ENCODE data around the gene SNTN.

SNTN gene

GRCh38 chr3:63707731-63708130 is 55.3 kb downstream of the SNTN start:
- Histone ChIP-seq H3K9me3 (ENCODE audit: insufficient read depth, low read length, severe bottlenecking) (no peaks in the 10 kb centered on the region), H3K27ac (ENCODE audit: low read length) (no peak overlapping the region), H3K9ac (ENCODE audit: low read depth, low read length) (no peak overlapping the region), H2AFZ (ENCODE audit: low read depth, low read length) (no peak overlapping the region), H4K20me1 (ENCODE audit: insufficient read depth, low read length) (no peaks in the 10 kb centered on the region), H3K27me3 (ENCODE audit: insufficient read depth, low read length, poor library complexity) (no peaks in the 10 kb centered on the region), H3K4me2 (ENCODE audit: insufficient read depth, low read length) (no peak overlapping the region), H3K79me2 (ENCODE audit: insufficient read depth, low read length) (no peaks in the 10 kb centered on the region), H3K4me3 (ENCODE audit: low read depth in 1 of 2, low read length in 2 of 2) (no peak overlapping the region), H3K36me3 (ENCODE audit: insufficient read depth, low read length) (no peaks in the 10 kb centered on the region), H3K4me1 (ENCODE audit: insufficient read depth, low read length) (no peaks in the 10 kb centered on the region)
- TF ChIP-seq, protein P1, sequence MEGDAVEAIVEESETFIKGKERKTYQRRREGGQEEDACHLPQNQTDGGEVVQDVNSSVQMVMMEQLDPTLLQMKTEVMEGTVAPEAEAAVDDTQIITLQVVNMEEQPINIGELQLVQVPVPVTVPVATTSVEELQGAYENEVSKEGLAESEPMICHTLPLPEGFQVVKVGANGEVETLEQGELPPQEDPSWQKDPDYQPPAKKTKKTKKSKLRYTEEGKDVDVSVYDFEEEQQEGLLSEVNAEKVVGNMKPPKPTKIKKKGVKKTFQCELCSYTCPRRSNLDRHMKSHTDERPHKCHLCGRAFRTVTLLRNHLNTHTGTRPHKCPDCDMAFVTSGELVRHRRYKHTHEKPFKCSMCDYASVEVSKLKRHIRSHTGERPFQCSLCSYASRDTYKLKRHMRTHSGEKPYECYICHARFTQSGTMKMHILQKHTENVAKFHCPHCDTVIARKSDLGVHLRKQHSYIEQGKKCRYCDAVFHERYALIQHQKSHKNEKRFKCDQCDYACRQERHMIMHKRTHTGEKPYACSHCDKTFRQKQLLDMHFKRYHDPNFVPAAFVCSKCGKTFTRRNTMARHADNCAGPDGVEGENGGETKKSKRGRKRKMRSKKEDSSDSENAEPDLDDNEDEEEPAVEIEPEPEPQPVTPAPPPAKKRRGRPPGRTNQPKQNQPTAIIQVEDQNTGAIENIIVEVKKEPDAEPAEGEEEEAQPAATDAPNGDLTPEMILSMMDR (IDR thresholded peaks at IDR 0.05; ENCODE audit: borderline replicate concordance, extremely low read depth, low read length, poor library complexity, severe bottlenecking), result no peak
- TF ChIP-seq EZH2 (IDR thresholded peaks at IDR 0.05; ENCODE audit: borderline replicate concordance, low read depth, low read length, severe bottlenecking), result no peak
- no peak for DNase-seq
- ATAC-seq (ENCODE audit: insufficient read depth, low read depth), result no peak

- Histone ChIP-seq H3K4me1 (ENCODE audit: insufficient read depth, low read length) (no peaks in the 10 kb centered on the region), H3K79me2 (ENCODE audit: insufficient read depth, low read length) (no peaks in the 10 kb centered on the region), H3K4me3 (ENCODE audit: low read depth in 1 of 2, low read length in 2 of 2) (no peak overlapping the region), H4K20me1 (ENCODE audit: insufficient read depth, low read length) (no peaks in the 10 kb centered on the region), H3K9me3 (ENCODE audit: insufficient read depth, low read length, severe bottlenecking) (no peaks in the 10 kb centered on the region), H3K27me3 (ENCODE audit: insufficient read depth, low read length, poor library complexity) (no peaks in the 10 kb centered on the region), H3K4me2 (ENCODE audit: insufficient read depth, low read length) (no peak overlapping the region), H3K36me3 (ENCODE audit: insufficient read depth, low read length) (no peaks in the 10 kb centered on the region), H3K9ac (ENCODE audit: low read depth, low read length) (no peak overlapping the region), H3K27ac (ENCODE audit: low read length) (no peak overlapping the region), H2AFZ (ENCODE audit: low read depth, low read length) (no peak overlapping the region)
- TF ChIP-seq, protein P1 (IDR thresholded peaks at IDR 0.05; ENCODE audit: borderline replicate concordance, extremely low read depth, low read length, poor library complexity, severe bottlenecking), result no peak
- no peak for TF ChIP-seq EZH2 (IDR thresholded peaks at IDR 0.05; ENCODE audit: borderline replicate concordance, low read depth, low read length, severe bottlenecking)
- DNase-seq (no peak), ATAC-seq (ENCODE audit: insufficient read depth, low read depth) (no peak)
Observed at GRCh38 chr3:63709576-63709975, 57.1 kb downstream of the SNTN start.
